ENCODE data around the gene CDK4. TPM values are rescaled to one million over a fixed set of nuclear protein-coding genes. Genes with fewer than 3 reads are reported as not detected.
"Not testable (repeated sequence)": the region's sequence is repeated elsewhere in the genome, so short reads cannot be mapped to it uniquely, and the experiment has no call there.

The CDK4 gene
- total and polyA plus RNA-seq, 8 donors, result 26.3 to 113 (median 50.5) TPM

DNA sequence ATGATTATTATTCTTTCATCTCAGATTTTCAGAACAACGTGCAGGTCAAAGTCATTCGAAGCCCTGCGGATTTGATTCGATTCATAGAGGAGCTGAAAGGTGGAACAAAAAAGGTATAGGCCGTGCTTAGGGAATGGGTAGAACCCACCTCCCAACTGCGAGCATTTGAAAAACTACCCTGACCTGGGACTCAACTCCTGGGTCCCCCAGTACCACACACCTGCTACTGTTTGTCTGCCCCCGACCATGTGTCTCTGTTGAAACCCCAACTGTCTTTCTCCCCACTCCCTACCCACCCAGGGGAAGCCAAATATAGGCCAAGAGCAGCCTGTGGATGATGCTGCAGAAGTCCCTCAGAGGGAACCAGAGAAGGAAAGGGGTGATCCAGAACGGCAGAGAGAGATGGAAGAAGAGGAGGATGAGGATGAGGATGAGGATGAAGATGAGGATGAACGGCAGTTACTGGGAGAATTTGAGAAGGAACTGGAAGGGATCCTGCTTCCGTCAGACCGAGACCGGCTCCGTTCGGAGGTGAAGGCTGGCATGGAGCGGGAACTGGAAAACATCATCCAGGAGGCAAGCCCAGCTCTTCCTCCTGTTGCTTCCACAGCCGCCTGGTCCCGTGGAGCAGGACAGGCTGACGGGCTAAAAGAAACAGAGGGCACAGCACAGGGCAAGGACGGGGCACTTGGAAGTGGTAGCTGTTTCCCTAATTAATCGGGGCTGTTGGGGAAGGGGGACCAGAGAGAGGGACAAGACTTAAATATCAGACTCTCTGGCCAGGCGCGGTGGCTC lies 34.1 kb downstream of the CDK4 start:
- Histone ChIP-seq H3K4me3 (no peak overlapping the region), H3K4me1 (no peaks in the 10 kb centered on the region), H3K36me3 (peaks cover 61 to 92% (median 91%) of the 10 kb centered on the region in 4 donors), H3K27me3 (no peaks in the 10 kb centered on the region), H3K27ac (no peak overlapping the region), H3K9me3 (no peaks in the 10 kb centered on the region)
- WGBS, 5 donors, result 94 to 98% (median 96%) methylated on average over 22 of the region's 22 CpGs
- TF ChIP-seq, protein P1, sequence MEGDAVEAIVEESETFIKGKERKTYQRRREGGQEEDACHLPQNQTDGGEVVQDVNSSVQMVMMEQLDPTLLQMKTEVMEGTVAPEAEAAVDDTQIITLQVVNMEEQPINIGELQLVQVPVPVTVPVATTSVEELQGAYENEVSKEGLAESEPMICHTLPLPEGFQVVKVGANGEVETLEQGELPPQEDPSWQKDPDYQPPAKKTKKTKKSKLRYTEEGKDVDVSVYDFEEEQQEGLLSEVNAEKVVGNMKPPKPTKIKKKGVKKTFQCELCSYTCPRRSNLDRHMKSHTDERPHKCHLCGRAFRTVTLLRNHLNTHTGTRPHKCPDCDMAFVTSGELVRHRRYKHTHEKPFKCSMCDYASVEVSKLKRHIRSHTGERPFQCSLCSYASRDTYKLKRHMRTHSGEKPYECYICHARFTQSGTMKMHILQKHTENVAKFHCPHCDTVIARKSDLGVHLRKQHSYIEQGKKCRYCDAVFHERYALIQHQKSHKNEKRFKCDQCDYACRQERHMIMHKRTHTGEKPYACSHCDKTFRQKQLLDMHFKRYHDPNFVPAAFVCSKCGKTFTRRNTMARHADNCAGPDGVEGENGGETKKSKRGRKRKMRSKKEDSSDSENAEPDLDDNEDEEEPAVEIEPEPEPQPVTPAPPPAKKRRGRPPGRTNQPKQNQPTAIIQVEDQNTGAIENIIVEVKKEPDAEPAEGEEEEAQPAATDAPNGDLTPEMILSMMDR (IDR thresholded peaks at IDR 0.05), result no peak
- TF ChIP-seq POLR2A (IDR thresholded peaks at IDR 0.05) (no peak), EP300 (IDR thresholded peaks at IDR 0.05) (no peak), POLR2AphosphoS5 (IDR thresholded peaks at IDR 0.05) (no peak)
- intact Hi-C loops (cut with DNase I; ENCODE audit: low total_unique reads), result no loop called here
- DNase-seq, result no peak

DNA sequence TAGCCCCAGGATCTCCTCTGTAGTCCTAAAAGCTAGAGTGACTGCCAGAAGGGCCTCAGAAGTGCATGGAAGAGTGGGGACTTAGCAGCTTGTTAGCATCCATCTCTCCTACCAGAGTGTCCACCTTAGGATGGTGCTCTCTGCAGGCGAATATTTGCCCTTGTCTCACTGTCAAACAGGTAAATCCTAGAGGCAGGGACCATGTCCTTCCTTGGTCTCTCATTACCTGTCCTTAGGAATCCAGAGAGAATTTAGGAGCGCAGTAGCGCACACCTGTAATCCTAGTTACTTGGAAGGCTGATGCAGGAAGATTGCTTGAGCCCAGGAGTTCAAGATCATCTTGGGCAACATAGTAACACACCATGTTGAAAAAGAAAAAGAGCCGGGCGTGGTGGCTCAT lies 35.0 kb downstream of the CDK4 start:
- DNase-seq, result no peak
- TF ChIP-seq POLR2A (IDR thresholded peaks at IDR 0.05), result no peak
- TF ChIP-seq POLR2AphosphoS5 (IDR thresholded peaks at IDR 0.05), result no peak
- no peak for TF ChIP-seq EP300 (IDR thresholded peaks at IDR 0.05)
- TF ChIP-seq, protein P1 (IDR thresholded peaks at IDR 0.05), result no peak
- no peaks in the 10 kb centered on the region for H3K27me3 ChIP-seq
- whole genome bisulfite sequencing, 5 donors, result 97 to 99% (median 97%) methylated on average over 5 of the region's 5 CpGs
- H3K27ac ChIP-seq, result no peak overlapping the region
- H3K4me3 ChIP-seq, result no peak overlapping the region
- intact Hi-C loops (cut with DNase I; ENCODE audit: low total_unique reads), result no loop called here
- no peaks in the 10 kb centered on the region for H3K9me3 ChIP-seq
- H3K4me1 ChIP-seq, result no peaks in the 10 kb centered on the region
- H3K36me3 ChIP-seq, result peaks cover 61 to 100% (median 96%) of the 10 kb centered on the region in 4 donors

DNA sequence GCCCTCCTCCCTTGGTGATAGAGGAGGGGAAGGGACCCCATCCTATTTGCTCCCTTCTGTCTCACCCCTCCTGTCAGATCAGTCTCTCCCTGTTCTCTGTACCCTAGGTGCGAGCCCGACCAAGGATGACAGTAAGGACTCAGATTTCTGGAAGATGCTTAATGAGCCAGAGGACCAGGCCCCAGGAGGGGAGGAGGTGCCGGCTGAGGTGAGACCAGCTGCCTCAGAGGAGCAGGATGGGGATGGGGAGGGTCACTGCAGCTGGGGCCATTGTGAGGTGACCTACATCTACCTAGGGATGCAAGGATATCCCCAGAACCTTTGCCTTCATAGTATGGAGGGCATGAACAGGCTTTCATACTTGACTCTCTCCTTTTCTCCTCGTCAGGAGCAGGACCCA lies 35.8 kb downstream of the CDK4 start:
- intact Hi-C loops (cut with DNase I; ENCODE audit: low total_unique reads), result no loop called here
- TF ChIP-seq POLR2A (IDR thresholded peaks at IDR 0.05) (no peak), EP300 (IDR thresholded peaks at IDR 0.05) (no peak), POLR2AphosphoS5 (IDR thresholded peaks at IDR 0.05) (no peak)
- TF ChIP-seq, protein P1 (IDR thresholded peaks at IDR 0.05), result no peak
- no peaks in the 10 kb centered on the region for H3K27me3 ChIP-seq
- no peak for DNase-seq
- no peak overlapping the region for H3K4me3 ChIP-seq
- H3K27ac ChIP-seq, result no peak overlapping the region
- no peaks in the 10 kb centered on the region for H3K9me3 ChIP-seq
- 94 to 97% (median 95%) methylated on average over 4 of the region's 4 CpGs for WGBS, 5 donors
- H3K4me1 ChIP-seq, result no peaks in the 10 kb centered on the region
- peaks cover 60 to 98% (median 96%) of the 10 kb centered on the region in 4 donors for H3K36me3 ChIP-seq

DNA sequence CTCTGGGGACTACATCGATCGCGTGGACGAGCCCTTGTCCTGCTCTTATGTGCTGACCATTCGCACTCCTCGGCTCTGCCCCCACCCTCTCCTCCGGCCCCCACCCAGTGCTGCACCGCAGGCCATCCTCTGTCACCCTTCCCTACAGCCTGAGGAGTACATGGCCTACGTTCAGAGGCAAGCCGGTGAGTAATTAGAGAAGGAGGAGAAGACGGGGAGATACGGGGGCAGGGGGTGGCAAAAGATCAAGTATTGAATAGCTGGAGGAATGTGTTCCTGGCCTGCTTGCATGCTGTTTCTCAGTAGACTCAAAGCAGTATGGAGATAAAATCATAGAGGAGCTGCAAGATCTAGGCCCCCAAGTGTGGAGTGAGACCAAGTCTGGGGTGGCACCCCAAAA lies 36.3 kb downstream of the CDK4 start:
- H3K27ac ChIP-seq, result no peak overlapping the region
- no peaks in the 10 kb centered on the region for H3K9me3 ChIP-seq
- peaks cover 55 to 93% (median 92%) of the 10 kb centered on the region in 4 donors for H3K36me3 ChIP-seq
- intact Hi-C loops (cut with DNase I; ENCODE audit: low total_unique reads), result no loop called here
- no peaks in the 10 kb centered on the region for H3K27me3 ChIP-seq
- 91 to 96% (median 96%) methylated on average over 12 of the region's 12 CpGs for WGBS, 5 donors
- DNase-seq, result no peak
- H3K4me3 ChIP-seq, result no peak overlapping the region
- no peaks in the 10 kb centered on the region for H3K4me1 ChIP-seq
- TF ChIP-seq POLR2AphosphoS5 (IDR thresholded peaks at IDR 0.05) (no peak), EP300 (IDR thresholded peaks at IDR 0.05) (no peak), POLR2A (IDR thresholded peaks at IDR 0.05) (no peak)
- TF ChIP-seq, protein P1 (IDR thresholded peaks at IDR 0.05), result no peak

DNA sequence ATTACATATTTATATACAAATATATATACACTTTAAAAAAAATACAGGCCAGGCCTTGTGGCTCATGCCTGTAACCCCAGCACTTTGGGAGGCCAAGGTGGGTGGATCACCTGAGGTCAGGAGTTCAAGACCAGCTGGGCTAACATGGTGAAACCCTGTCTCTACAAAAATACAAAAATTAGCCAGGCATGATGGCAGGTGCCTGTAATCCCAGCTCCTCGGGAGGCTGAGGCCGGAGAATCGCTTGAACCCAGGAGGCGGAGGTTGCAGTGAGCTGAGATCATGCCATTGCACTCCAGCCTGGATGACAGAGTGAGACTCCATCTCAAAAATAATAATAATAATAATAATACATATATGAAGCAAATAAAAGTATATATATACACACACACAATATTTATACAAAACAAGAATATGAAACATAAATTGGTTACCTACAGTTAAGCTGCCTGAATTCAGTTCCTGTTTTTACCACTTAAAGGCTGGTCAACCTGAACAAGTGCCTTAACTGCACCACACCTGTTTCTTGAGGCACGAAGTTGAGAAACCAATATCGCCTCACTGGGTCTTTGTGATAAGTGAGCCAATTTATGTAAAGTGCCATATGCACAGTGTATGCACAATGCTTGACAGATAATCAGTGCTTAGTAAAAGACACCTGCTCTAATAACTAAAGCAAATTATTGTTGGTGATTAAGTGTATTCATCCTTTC lies 36.9 kb downstream of the CDK4 start:
- 90 to 98% (median 95%) methylated on average over 6 of the region's 6 CpGs for WGBS, 5 donors
- intact Hi-C loops (cut with DNase I; ENCODE audit: low total_unique reads); H3K4me1 ChIP-seq; DNase-seq; H3K9me3 ChIP-seq; H3K27me3 ChIP-seq; H3K4me3 ChIP-seq; H3K27ac ChIP-seq: not testable (repeated sequence)
- peaks cover 49 to 93% (median 87%) of the 10 kb centered on the region in 4 donors for H3K36me3 ChIP-seq

Data from stomach (tissue), 9 donors.